SJSA1 (cell line): ENCODE data around the gene SPIN3. TPM values are rescaled to one million over a fixed set of nuclear protein-coding genes. Genes with fewer than 3 reads are reported as not detected.
"Not testable (repeated sequence)": the region's sequence is repeated elsewhere in the genome, so short reads cannot be mapped to it uniquely, and the experiment has no call there.

Experiments used
- DNase-seq, 2 experiments: peaks; one replicate each; pipeline ENCODE4 v3.0.0-alpha.2; 2015 to 2020; ENCODE audit warnings: low spot score in 2 of 2, low read depth in 1 of 2
- H3K27ac ChIP-seq: fragments of 250-450 bp; sonication (Bioruptor Pico); 2 replicates; pipeline ENCODE4 v1.5.1; 2020; ENCODE audit warnings: mild to moderate bottlenecking, moderate library complexity
- H3K27me3 ChIP-seq: fragments of 250-450 bp; sonication (Bioruptor Pico); replicated peaks from 2 replicates; pipeline ENCODE4 v1.5.1; 2020; ENCODE audit warnings: mild to moderate bottlenecking, moderate library complexity
- H3K36me3 ChIP-seq: fragments of 250-450 bp; sonication (Bioruptor Pico); 2 replicates; pipeline ENCODE4 v1.5.1; 2020; ENCODE audit warnings: mild to moderate bottlenecking
- H3K4me1 ChIP-seq: fragments of 250-450 bp; sonication (Bioruptor Pico); replicated peaks from 2 replicates; pipeline ENCODE4 v1.6.1; 2021; ENCODE audit warnings: mild to moderate bottlenecking
- H3K4me3 ChIP-seq: fragments of 250-450 bp; sonication (Bioruptor Pico); 2 replicates; pipeline ENCODE4 v1.5.1; 2020; ENCODE audit warnings: mild to moderate bottlenecking
- H3K9me3 ChIP-seq: fragments of 250-450 bp; sonication (Bioruptor Pico); replicated peaks from 2 replicates; pipeline ENCODE4 v1.5.1; 2020; ENCODE audit warnings: mild to moderate bottlenecking
- total RNA-seq: library from RNA; depleted of rRNA; stranded (reverse); fragments of >200 nt; shearing (Covaris generic); gene quantifications from 2 replicates; pipeline ENCODE4 v1.2.3, GENCODE V29; 2014; rRNA removed

Gene SPIN3
- total RNA-seq, 1 experiment from 2014 or later: 4.1 TPM

DNA sequence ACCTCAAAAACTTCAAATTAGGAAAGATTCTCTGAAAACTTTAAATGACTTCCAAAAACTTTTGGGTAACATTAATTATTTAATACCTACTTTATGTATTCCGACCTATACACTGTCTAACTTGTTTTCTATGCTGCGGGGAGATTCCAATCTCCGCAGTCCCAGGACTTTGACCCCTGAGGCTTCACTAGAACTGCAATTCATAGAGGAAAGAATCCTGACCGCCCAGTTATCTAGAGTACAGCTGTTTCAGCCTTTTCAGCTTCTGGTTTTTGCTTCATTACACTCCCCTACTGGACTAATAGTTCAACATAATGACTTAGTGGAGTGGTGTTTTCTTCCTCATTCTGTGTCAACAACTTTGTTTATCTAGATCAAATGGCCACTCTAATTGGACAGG, 50.1 kb downstream of the SPIN3 start:
- H3K4me1 ChIP-seq, H3K27ac ChIP-seq, H3K27me3 ChIP-seq, H3K9me3 ChIP-seq, H3K36me3 ChIP-seq, DNase-seq, H3K4me3 ChIP-seq: not testable (repeated sequence)

DNA sequence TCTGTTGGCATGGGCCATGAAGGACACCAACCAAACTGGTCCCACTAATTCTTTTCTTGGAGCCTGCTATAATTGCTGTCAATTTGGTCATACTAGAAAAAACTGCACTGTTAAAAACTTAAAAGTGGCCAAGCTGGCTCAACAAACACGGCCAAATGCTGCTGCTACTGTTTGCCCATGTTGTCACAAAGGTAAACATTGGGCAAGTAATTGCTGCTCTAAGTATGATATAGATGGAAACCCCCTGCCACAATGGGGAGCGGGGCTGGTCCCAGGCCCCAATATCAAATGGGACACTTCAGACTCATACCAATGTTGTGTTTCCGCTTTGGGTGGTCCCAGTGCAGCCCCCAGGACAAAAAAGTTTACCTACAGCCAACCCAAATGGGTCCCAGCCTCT, 52.1 kb downstream of the SPIN3 start:
- H3K27me3 ChIP-seq: no peaks in the 10 kb centered on the region
- no peak overlapping the region for H3K4me3 ChIP-seq
- no peaks in the 10 kb centered on the region for H3K36me3 ChIP-seq
- DNase-seq: no peak
- no peak overlapping the region for H3K27ac ChIP-seq
- H3K9me3 ChIP-seq: no peaks in the 10 kb centered on the region
- no peaks in the 10 kb centered on the region for H3K4me1 ChIP-seq

Other genes with a start within 250 kb of the SPIN3 start
- gene SPIN2B, start 126.0 kb upstream of the SPIN3 start, total RNA-seq: 1.0 and 5.3 TPM in 2 replicates
- gene SPIN2A, start 141.9 kb upstream of the SPIN3 start, total RNA-seq: 0.13 TPM in 1 of 2 replicates, not detected in the other